HepG2 (cell line): ENCODE measurements around the gene RAB3D. TPM values are rescaled to one million over a fixed set of nuclear protein-coding genes. Genes with fewer than 3 reads are reported as not detected.

Source experiments
- CENPBD1 ChIP-seq: sonication (generic); formaldehyde crosslinking; IDR thresholded peaks from 2 replicates; pipeline ENCODE4 v1.8.0; 2022; ENCODE audit warnings: missing genetic modification reagents, low read depth, mild to moderate bottlenecking, borderline replicate concordance
- ETS1 ChIP-seq: sonication (generic); formaldehyde crosslinking; IDR thresholded peaks from 2 replicates; pipeline ENCODE4 v1.4.0; 2020; ENCODE audit warnings: missing genetic modification reagents
- GATA4 ChIP-seq: sonication (generic); IDR thresholded peaks from 2 replicates; pipeline ENCODE4 v1.6.1; 2016; ENCODE audit warnings: antibody characterized with exemption, low read depth, borderline replicate concordance
- KDM5A ChIP-seq: fragments of 200-600 bp; sonication (generic); IDR thresholded peaks from 2 replicates; pipeline ENCODE4 v1.7.0; 2018; ENCODE audit warnings: antibody characterized with exemption, mild to moderate bottlenecking, low read length, borderline replicate concordance
- PITX1 ChIP-seq: sonication (generic); formaldehyde crosslinking; IDR thresholded peaks from 2 replicates; pipeline ENCODE4 v1.5.1; 2020; ENCODE audit warnings: mild to moderate bottlenecking, missing genetic modification reagents
- SP1 ChIP-seq, 2 experiments: fragments of 450-650 bp in 1 of 2; sonication (generic) in 1 of 2; formaldehyde crosslinking in 1 of 2; IDR thresholded peaks; 2 replicates each; pipeline versions ENCODE4 v1.4.0 to v1.6.1; 2016 to 2020; ENCODE audit warnings: missing genetic modification reagents in 1 of 2
- TERF1 ChIP-seq: sonication (generic); formaldehyde crosslinking; IDR thresholded peaks from 2 replicates; pipeline ENCODE4 v1.8.0; 2022; ENCODE audit warnings: mild to moderate bottlenecking, missing genetic modification reagents, moderate library complexity
- ZBTB14 ChIP-seq: sonication (generic); formaldehyde crosslinking; IDR thresholded peaks from 2 replicates; pipeline ENCODE4 v1.4.0; 2020; ENCODE audit warnings: missing genetic modification reagents
- ZNF235 ChIP-seq: sonication (generic); formaldehyde crosslinking; IDR thresholded peaks from 2 replicates; pipeline ENCODE4 v1.8.1; 2023; ENCODE audit warnings: mild to moderate bottlenecking, missing genetic modification reagents, borderline replicate concordance
- ZNF280B ChIP-seq: sonication (generic); formaldehyde crosslinking; IDR thresholded peaks from 2 replicates; pipeline ENCODE4 v1.5.0; 2020; ENCODE audit warnings: missing genetic modification reagents, mild to moderate bottlenecking, borderline replicate concordance
- ZNF737 ChIP-seq: sonication (generic); formaldehyde crosslinking; IDR thresholded peaks from 2 replicates; pipeline ENCODE4 v1.5.0; 2020; ENCODE audit warnings: missing genetic modification reagents, mild to moderate bottlenecking, borderline replicate concordance
- ZSCAN20 ChIP-seq: sonication (generic); formaldehyde crosslinking; IDR thresholded peaks from 2 replicates; pipeline ENCODE4 v1.4.0; 2020; ENCODE audit warnings: missing genetic modification reagents, mild to moderate bottlenecking, borderline replicate concordance
- polyA plus RNA-seq, 8 experiments: library from polyadenylated mRNA; depleted of rRNA in 3 of 8; stranded (reverse) in 7 of 8; unstranded in 1 of 8; fragments of >200 nt; fragmentation: Illumina TruSeq in 4 of 8; extraction: Trizol in 4 of 8; gene quantifications; 2 replicates each; pipeline versions ENCODE4 v1.2.1 to v1.2.3, GENCODE V29; 2011 to 2016; ENCODE audit warnings: low read depth in 4 of 8, missing spikeins in 1 of 8, mixed read lengths in 1 of 8; ENCODE audit not compliant: insufficient read depth in 1 of 8
- total RNA-seq, 5 experiments: library from RNA; depleted of rRNA; stranded (reverse); fragments of >200 nt; fragmentation: Illumina TruSeq; extraction: Trizol; gene quantifications; 2 replicates each; pipeline ENCODE4 v1.2.3, GENCODE V29; 2016; ENCODE audit warnings: low read depth in 1 of 5
- TF ChIP-seq, protein P1 (sequence below): sonication (generic); formaldehyde crosslinking; IDR thresholded peaks from 2 replicates; pipeline ENCODE4 v1.4.0; 2020; ENCODE audit warnings: missing genetic modification reagents, borderline replicate concordance
- TF ChIP-seq, protein P2 (sequence below): sonication (generic); formaldehyde crosslinking; conservative IDR thresholded peaks from 2 replicates; pipeline ENCODE4 v1.4.0; 2020; ENCODE audit warnings: missing genetic modification reagents
- TF ChIP-seq, protein P3 (sequence below): sonication (generic); formaldehyde crosslinking; IDR thresholded peaks from 2 replicates; pipeline ENCODE4 v1.5.0; 2020; ENCODE audit warnings: missing genetic modification reagents, mild to moderate bottlenecking, borderline replicate concordance

Gene RAB3D
- total and polyA plus RNA-seq, 2 of the 13 experiments (the other 11 are each of a cell fraction or from before 2014, with no cell fraction given) = 2.0 to 16.1 TPM

GRCh38 chr19:11374433-11375142 lies 35.1 kb upstream of the RAB3D start, which contains the start of gene SWSAP1 (continued):
- TF ChIP-seq GATA4 (no peak), ZSCAN20 (CRISPR knock-in tag) (no peak), SP1 (IDR thresholded peaks at IDR 0.05) (no peak), SP1 (CRISPR knock-in tag; IDR thresholded peaks at IDR 0.05) (peak; percentile 62; the same call in 1 of the 2 replicates), ZBTB14 (CRISPR knock-in tag) (no peak), TERF1 (CRISPR knock-in tag) (no peak), PITX1 (no peak), ZNF280B (CRISPR knock-in tag) (peak; percentile 98), ETS1 (CRISPR knock-in tag) (no peak), ZNF235 (CRISPR knock-in tag) (no peak), ZNF737 (CRISPR knock-in tag) (no peak), CENPBD1 (CRISPR knock-in tag) (no peak), KDM5A (peak; percentile 88; the same call in 1 of the 2 replicates)
- TF ChIP-seq, protein P1, sequence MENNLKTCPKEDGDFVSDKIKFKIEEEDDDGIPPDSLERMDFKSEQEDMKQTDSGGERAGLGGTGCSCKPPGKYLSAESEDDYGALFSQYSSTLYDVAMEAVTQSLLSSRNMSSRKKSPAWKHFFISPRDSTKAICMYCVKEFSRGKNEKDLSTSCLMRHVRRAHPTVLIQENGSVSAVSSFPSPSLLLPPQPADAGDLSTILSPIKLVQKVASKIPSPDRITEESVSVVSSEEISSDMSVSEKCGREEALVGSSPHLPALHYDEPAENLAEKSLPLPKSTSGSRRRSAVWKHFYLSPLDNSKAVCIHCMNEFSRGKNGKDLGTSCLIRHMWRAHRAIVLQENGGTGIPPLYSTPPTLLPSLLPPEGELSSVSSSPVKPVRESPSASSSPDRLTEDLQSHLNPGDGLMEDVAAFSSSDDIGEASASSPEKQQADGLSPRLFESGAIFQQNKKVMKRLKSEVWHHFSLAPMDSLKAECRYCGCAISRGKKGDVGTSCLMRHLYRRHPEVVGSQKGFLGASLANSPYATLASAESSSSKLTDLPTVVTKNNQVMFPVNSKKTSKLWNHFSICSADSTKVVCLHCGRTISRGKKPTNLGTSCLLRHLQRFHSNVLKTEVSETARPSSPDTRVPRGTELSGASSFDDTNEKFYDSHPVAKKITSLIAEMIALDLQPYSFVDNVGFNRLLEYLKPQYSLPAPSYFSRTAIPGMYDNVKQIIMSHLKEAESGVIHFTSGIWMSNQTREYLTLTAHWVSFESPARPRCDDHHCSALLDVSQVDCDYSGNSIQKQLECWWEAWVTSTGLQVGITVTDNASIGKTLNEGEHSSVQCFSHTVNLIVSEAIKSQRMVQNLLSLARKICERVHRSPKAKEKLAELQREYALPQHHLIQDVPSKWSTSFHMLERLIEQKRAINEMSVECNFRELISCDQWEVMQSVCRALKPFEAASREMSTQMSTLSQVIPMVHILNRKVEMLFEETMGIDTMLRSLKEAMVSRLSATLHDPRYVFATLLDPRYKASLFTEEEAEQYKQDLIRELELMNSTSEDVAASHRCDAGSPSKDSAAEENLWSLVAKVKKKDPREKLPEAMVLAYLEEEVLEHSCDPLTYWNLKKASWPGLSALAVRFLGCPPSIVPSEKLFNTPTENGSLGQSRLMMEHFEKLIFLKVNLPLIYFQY (CRISPR knock-in tag) = peak; percentile 74; the same call in 1 of the 2 replicates
- TF ChIP-seq, protein P2, sequence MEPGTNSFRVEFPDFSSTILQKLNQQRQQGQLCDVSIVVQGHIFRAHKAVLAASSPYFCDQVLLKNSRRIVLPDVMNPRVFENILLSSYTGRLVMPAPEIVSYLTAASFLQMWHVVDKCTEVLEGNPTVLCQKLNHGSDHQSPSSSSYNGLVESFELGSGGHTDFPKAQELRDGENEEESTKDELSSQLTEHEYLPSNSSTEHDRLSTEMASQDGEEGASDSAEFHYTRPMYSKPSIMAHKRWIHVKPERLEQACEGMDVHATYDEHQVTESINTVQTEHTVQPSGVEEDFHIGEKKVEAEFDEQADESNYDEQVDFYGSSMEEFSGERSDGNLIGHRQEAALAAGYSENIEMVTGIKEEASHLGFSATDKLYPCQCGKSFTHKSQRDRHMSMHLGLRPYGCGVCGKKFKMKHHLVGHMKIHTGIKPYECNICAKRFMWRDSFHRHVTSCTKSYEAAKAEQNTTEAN (CRISPR knock-in tag) = 0 out of 2 replicates have a peak, but pooled peaks have one; percentile 30
- TF ChIP-seq, protein P3, sequence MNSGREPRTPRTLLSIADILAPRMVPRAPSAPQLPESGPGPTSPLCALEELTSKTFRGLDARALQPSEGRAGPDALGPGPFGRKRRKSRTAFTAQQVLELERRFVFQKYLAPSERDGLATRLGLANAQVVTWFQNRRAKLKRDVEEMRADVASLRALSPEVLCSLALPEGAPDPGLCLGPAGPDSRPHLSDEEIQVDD = peak; percentile 84; the same call in 1 of the 2 replicates
